Left renal pelvis (tissue), 4 donors: ENCODE measurements around the gene RASA1. TPM values are rescaled to one million over a fixed set of nuclear protein-coding genes. Genes with fewer than 3 reads are reported as not detected.

Experiments
- DNase-seq, 4 donors: peaks; one replicate each; pipeline ENCODE4 v3.0.0-alpha.2; 2013; ENCODE audit warnings: low read depth in 4 of 4, low spot score in 3 of 4
- polyA plus RNA-seq, 4 donors: library from polyadenylated mRNA; unstranded; fragments of 120-200 nt; gene quantifications; one replicate each; pipeline ENCODE4 v1.2.1, GENCODE V29; 2013; ENCODE audit not compliant: insufficient read length in 4 of 4

Gene RASA1
- polyA plus RNA-seq, 4 donors: 47.8 to 58.5 (median 50.7) TPM

GRCh38 chr5:87359106-87359505 lies 91.4 kb downstream of the RASA1 start:
- DNase-seq: no peak

GRCh38 chr5:87360132-87360531 lies 92.4 kb downstream of the RASA1 start:
- no peak for DNase-seq

- DNase-seq: no peak
These were observed 93.4 kb downstream of the RASA1 start for GRCh38 chr5:87361031-87361445.

GRCh38 chr5:87361536-87362213 lies 94.0 kb downstream of the RASA1 start:
- no peak for DNase-seq

GRCh38 chr5:87367243-87367642 lies 99.6 kb downstream of the RASA1 start:
- DNase-seq: no peak

- DNase-seq: no peak
These were observed 100.9 kb downstream of the RASA1 start for GRCh38 chr5:87368601-87369000.

- DNase-seq: no peak
These were observed 101.7 kb downstream of the RASA1 start for GRCh38 chr5:87369431-87369830.

GRCh38 chr5:87372705-87373104 lies 105.0 kb downstream of the RASA1 start:
- no peak for DNase-seq

- DNase-seq: no peak
These were observed 114.5 kb downstream of the RASA1 start for GRCh38 chr5:87382224-87382623.

- DNase-seq: no peak
These were observed 115.5 kb downstream of the RASA1 start for GRCh38 chr5:87383216-87383615.

- DNase-seq: no peak
These were observed 118.1 kb downstream of the RASA1 start for GRCh38 chr5:87385802-87386201.

GRCh38 chr5:87388129-87388528 lies 120.4 kb downstream of the RASA1 start:
- no peak for DNase-seq

GRCh38 chr5:87389296-87390034 lies 121.8 kb downstream of the RASA1 start:
- DNase-seq: no peak

- DNase-seq: no peak
These were observed 122.4 kb downstream of the RASA1 start for GRCh38 chr5:87390075-87390474.

- DNase-seq: no peak
These were observed 123.0 kb downstream of the RASA1 start for GRCh38 chr5:87390576-87391199.

- no peak for DNase-seq
These were observed 124.5 kb downstream of the RASA1 start for GRCh38 chr5:87392170-87392569.

- no peak for DNase-seq
These were observed 125.1 kb downstream of the RASA1 start for GRCh38 chr5:87392801-87393200.

GRCh38 chr5:87393331-87393730 lies 125.6 kb downstream of the RASA1 start:
- DNase-seq: no peak

- DNase-seq: no peak
These were observed 126.9 kb downstream of the RASA1 start for GRCh38 chr5:87394411-87395165.

GRCh38 chr5:87398981-87399614 lies 131.4 kb downstream of the RASA1 start:
- no peak for DNase-seq

GRCh38 chr5:87399720-87400119 lies 132.0 kb downstream of the RASA1 start:
- DNase-seq: no peak
